GM19043 (cell line): ENCODE measurements around the gene PRKAG3.
"Not testable (repeated sequence)": the region's sequence is repeated elsewhere in the genome, so short reads cannot be mapped to it uniquely, and the experiment has no call there.

Experiments used
- ATAC-seq: cut with Tn5 transposase; IDR thresholded peaks from one replicate; pipeline ENCODE4 v1.9.1; 2021; ENCODE audit warnings: low read depth; ENCODE audit not compliant: unreplicated experiment

Gene PRKAG3

GRCh38 chr2:218788529-218789255, 42.9 kb downstream of the PRKAG3 start:
- ATAC-seq = no peak

DNA sequence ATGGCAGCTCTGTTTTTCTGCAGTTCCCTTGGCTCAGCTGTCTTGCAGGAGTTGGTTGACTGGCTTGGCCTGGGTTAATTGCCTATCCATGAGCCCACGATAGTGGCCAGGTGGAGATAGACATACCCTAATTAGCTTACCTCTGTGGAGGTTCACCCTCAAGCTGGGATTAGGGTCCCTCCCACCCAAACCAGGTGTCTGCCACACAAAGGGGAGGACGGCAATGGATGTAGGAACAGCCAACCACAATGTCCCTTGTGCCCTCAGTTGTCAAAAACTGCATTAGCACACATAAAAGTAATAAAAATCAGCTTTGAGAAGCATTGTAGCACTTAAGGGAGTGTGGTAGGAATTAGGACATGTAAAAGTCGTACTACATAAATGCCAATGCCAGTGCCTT, 45.5 kb downstream of the PRKAG3 start:
- no peak for ATAC-seq

GRCh38 chr2:218785103-218785502, 46.5 kb downstream of the PRKAG3 start:
- no peak for ATAC-seq

DNA sequence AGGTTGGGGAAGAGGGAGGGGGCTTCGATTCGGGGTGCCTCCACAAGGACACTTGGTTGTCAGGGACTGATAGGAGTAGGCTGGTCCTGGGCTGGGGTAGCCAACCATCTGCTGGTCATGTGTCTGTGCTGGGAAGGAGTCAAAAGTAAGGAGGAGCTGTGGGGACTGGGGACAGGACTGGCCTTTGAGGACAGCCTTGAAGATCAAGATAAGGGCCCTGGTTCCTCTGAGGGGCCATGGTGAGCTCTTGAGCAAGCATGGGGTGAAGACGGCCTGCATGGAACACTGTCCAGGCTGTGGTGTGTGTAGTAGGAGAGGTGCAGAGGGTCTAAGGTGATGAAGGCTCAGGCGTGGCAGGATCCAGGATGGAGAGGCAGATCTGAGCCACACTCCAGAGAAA, 47.9 kb downstream of the PRKAG3 start:
- no peak for ATAC-seq

DNA sequence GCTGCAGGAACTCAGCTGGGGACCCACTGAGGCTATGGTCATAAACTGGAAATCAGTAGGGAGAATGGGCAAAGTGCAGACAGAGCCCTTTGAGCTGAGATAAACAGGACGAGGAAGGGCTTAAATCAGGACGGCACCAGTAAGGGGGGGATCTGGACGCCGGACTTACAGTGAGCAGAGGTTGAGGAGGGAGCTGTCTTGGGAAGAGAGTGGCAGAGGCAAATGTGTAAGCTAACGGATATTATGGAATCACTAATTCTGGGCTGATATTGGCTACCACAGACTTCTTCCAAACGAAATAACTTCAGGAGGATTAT, 49.1 kb downstream of the PRKAG3 start:
- no peak for ATAC-seq

- ATAC-seq = no peak
These were observed 49.7 kb downstream of the PRKAG3 start, which contains the start of gene CYP27A1 for GRCh38 chr2:218781691-218782527. Gene CYP27A1, plus strand, starts transcription at chr2:218782147. Its CDS starts 36 bp downstream, at chr2:218782183.

DNA sequence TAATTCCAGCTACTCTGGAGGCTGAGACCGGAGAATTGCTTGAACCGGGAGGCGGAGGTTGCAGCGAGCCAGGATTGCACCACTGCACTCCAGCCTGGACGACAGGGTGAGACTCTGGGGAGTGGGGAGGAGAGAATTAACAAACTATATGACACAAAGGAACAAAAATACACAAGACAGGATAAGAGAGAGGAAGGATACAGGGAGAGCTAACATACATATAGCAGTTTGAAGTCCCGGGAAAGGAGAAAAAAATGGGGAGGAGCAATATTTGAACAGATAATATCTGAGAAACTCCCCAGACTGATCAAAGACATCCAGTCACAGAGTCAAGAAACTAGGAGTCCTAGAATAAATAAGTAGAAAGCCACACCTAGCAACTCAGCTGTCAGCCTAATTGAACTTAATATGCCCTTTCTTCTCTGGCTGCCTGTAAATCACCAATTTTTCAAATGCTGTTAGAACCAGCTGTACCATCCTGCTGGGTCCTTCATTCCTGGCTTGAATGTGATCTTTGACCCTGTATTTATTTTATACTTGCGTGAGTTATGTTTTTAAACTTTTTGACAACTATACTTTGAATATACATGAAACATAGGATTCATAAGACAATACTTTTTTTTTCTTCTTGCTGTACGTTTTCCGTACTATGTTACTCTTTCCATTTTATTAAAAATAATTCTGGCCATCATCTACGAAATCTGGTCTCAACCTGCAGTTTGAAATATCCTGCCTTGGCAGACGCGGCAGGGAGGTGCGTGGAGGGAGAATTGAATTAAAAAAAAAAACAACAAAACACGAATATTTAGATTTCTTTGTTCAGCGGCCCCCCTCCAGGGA, 50.5 kb downstream of the PRKAG3 start:
- ATAC-seq = no peak

- ATAC-seq = no peak
These were observed 51.6 kb downstream of the PRKAG3 start for GRCh38 chr2:218780046-218780445.

DNA sequence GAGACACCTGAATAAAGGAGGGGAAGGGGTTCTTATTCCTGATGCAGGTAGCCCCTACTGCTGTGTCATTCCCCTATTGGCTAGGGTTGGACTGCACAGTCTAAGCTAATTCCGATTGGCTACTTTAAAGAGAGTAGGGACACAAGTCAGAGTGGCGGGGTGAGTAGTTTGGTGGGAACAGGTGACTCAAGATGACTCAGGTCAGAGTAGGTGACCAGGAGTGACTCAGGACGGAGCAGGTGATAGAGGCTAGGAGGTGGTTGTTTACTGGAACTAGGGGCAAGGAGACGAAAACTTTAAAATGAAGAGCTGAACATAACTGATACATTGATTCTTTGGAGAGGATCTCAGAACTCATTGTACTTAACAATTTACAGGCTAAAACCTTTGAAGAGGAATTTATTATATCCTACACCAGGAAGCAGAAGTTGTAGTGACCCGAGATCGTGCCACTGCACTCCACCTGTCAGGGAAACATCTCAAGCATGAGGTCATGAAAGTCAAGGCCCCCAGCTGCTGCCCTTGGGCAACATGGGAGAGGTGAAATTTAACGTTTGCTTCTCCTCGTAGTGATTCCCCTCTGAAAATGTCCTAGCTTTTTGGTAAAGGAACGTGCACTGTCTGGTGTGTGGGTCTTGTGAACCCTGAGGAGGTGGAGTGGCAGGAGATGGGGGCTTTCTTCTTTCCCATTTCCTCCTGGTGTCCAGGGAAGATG, 54.2 kb downstream of the PRKAG3 start:
- no peak for ATAC-seq

DNA sequence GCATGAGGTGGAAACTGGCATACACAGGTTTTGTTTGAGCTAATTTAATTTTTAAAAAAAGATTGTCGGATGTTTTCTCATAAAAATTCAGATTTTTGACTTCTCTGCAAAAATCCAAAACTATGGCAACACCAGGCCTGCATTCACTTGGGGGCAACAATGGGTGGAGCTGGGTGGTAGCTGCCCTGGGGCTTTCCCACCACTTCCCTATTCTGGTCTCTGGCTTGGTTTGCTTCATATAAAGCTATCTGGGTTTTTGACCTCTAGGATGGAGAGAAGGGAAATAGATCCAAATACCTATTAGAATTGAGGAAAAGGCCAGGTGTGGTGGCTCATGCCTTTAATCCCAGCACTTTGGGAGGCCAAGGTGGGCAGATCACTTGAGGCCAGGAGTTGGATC, 55.1 kb downstream of the PRKAG3 start:
- no peak for ATAC-seq

DNA sequence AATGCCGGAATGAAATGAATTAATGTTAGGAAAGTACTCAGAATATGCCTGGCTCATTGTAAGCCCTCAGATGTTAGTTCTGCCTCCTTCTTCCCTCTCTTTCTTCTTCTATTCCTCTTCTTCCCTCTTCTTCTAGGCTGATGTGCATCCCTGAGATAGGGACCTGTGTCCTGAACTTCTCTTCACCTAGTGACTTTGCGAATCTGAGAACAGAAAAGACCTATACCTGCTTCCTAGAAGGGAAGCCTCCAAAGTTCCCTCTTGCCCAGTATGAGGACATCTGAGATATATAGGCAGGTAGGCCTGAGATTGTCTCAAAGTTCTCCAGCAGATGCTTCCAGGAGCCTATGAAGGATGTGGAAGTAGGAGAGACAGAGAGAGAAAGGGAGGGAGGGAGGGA, 57.7 kb downstream of the PRKAG3 start:
- ATAC-seq = no peak

DNA sequence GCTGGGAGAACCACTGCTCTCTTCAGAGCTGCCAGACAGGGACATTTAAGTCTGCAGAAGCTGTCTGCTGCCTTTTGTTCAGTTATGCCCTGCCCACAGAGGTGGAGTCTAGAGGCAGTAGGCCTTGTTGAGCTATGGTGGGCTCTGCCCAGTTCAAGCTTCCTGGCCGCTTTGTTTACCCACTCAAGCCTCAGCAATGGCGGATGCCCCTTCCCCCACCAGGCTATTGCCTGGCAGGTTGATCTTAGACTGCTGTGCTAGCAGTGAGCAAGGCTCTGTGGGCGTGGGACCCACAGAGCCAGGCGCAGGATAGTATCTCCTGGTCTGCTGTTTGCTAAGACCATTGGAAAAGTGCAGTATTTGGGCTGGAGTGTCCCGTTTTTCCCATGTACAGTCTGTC, 58.8 kb downstream of the PRKAG3 start:
- not testable (repeated sequence) for ATAC-seq
